GM19351 (cell line): ENCODE data around the gene LBX2.

Experiments
- ATAC-seq: cut with Tn5 transposase; IDR thresholded peaks from one replicate; pipeline ENCODE4 v1.9.1; 2021; ENCODE audit warnings: mild to moderate bottlenecking, moderate library complexity; ENCODE audit not compliant: unreplicated experiment

LBX2 gene

DNA sequence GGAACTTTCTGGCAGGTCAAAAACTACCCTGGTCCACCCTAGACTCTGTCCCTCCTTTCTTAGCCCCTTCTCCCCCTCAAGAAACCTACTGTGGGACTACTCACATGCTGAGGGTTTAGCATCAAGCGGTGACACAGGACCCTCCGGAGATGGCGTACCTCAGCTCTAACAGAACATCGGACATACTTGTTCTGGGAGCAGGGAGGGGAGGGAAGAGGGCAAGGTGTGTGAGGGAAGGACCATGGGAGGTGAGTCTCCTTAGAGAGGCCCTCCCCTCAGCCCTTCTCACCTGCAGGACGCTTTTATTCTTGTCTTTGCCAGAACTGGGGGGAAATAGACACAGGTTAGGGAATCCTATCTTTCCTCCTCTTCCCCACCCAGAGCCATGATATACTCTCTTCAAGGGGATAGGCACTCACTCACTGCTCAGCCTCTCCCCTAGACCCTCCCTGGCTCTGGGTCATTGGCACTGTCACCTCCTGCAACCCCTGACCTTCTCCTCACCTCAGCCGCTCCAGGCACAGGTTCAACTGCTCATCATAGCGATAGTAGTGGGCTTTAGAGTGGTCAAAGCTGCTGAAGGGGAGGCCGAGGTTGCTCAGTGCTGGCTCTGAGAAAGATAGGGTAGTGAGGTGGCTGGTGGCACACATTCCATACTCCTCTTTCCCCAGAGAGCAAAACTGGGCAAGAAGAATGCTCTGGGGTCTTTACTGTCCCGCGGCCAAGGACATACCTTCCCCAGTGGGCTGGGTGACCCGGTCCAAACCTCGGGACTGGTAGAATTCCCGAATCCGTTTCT is 6.2 kb upstream of the LBX2 start:
- ATAC-seq = no peak

DNA sequence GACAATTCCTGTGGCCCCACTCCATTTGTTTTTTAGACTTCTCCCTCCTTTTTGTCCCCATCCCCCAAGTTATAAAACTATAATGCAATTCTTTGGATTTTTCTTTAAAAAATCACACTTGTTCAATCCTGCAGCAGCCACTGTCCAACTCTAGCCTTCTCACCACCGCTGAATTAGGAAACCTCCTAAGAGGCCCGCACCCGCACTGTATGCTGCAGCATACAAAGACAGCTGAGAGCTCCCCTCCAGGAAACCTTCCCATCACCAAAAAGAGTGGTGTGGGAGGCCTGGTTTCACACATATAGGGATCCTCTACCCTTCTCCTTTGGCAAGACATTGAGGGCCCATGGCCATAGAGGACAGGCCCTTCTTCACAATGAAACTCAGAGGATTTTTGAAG is 5.2 kb upstream of the LBX2 start:
- no peak for ATAC-seq

DNA sequence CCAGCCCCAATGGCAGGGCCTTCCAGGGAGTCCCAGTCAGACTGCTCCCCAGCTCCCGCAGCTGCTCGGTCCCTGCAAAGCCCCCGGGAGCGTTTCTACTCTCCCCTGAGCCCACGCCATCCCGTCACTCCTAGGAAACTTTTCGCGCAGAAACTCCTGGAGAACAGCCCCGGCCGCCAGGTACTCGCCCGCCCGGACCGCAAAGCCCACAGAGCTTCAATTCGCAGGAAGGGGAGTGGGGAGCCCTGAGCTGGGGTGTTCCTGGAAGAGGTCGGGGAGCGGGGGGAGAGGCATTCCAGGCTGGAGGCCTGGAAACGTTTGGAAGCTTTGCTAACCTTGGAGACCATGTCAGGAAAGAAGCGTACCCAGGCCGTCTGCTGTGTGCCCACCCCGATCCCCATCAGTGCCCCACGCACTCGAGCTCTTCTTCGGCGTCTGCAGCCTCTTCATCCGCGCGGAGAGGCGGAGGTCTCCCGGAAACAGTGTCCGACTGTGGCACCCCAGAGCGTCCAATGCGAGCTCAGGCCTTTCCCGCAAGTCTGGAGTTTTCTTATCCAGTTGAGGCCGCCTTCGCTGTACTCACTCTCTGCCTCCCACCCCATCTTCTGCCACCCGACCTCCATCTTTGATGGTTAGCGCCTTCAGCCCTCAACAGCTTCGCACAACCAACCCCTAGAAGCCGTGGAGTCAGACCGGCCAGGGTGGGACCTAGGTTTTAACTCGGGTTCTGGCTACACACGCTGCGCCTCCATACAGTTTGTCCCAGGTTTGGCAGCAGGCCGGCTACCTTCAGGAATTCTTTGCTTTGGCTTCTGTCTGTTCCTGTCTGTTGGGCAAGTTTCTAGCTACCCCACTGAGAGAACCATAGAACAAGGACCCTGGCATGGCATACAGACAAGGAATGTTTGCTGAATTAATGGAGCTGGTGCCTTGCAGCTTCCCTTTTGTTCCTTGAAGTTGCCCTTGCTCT is 4.4 kb upstream of the LBX2 start:
- no peak for ATAC-seq

DNA sequence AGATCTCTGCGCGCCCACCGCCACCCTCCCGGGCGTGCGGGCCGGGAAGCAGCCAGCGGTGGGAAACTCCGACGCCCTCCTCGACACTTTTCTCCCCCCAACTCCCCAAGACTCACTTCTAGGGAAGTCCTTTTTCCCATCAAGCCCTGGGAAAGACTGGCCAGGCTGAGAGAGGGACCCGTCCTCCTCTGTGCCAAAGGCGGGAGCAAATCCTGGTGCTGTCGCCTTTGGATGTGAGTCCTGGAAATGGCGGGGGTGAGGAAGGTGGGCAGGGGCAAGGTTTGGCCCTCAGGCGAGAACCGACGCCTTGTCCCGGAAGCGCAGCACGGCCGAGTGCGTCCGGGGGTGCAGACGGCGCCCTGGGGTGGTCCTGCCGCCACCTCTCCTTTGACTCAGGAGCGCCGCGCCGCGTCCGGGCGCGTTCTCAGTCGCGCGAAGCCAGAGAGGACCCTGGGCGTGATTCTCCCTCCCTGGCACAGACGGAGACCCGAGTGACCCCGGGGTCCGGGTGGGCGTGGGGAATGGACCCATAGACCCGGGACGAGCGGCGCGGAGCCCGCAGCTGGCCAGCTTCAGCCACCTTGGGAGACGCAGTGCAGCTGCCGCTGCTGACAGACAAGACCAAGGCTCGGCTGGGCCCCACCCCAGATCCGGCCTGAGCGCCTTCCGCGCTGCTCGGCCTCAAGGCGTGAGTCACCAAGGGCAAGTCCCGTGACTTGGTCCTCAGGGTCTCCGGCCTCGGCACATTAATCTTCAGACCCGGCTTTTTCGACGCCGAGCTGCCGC is 3.5 kb upstream of the LBX2 start:
- peak; percentile 29 for ATAC-seq

DNA sequence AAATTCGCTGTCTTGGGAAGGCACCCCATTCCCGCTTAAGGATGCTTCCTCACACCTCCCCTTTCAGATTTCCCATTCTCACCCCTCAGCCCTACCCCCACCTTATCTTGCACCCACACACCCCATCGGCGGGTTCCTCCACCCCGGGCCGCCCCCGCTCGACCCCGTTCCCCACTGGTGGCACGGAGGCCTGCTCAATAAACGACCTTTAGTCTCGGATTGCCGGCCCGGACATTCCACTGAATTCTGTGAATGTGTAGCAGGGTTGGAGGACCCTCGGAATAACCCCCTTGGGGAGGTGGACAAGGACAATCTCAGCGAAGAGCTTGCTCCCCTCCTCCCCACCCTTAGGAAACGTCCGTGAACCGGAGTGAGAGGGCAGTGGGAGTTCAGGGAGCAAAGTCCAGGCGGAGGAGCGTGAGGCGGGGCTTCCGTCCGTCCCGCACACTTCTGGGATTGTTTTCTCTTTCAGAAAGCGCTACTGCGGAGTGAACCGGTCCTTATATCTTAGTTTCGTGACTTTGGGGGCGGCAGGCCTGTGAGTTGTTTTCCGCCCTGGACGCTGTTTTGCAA is 2.8 kb upstream of the LBX2 start:
- ATAC-seq = no peak

DNA sequence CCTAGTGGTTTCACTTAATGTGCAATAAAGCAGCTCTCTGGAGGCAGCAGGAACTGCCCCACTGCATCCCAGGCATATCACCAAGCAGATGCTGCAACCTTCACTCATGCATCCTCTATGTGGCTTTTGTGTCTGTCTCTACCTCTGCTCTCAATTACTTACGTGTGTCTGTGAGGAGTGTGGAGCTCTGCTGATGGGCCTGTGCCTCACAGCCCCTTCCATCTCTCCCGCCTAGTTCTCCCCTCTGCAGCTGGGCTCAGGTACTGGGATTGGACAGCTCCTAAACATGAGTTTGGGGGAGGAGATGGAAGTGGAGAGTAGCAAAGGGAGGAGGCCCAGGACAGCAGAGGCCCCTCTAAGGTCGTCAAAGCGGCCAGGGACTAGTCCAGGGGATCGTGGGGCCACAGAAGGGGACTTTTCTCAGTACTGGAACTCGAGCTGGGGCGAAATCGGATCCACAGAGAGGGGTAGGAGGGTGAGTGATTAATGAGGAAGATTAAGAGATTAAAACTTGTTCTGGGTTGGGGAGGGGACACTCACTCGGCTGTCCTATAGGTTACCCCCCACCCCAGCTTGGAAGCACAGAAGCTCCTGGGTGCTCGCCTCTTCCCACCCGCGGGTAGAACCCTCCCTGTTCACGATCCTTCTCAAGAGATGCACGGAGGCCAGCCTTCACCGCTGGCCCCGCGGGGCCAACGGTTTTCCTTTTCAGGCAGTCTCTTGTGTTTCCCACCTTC is 2.1 kb upstream of the LBX2 start:
- ATAC-seq = no peak

DNA sequence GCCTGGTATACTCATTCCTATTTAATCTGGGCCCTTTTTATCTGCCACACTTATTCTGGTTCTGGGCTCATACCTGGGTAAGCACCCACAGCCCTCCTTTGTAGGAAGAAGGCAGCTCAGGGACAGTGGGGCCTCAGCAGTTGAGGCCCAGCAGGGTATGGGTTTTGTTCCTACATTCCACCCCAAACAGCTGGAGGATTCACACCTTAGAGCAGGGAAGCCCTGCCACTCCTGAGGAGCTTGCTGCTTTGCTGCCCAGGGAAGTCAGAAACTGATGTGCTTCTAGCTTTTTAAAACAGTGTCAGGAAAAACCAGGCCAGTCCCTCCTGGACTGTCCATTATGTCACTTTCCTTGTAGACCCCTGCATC is 1.2 kb upstream of the LBX2 start:
- ATAC-seq = no peak

DNA sequence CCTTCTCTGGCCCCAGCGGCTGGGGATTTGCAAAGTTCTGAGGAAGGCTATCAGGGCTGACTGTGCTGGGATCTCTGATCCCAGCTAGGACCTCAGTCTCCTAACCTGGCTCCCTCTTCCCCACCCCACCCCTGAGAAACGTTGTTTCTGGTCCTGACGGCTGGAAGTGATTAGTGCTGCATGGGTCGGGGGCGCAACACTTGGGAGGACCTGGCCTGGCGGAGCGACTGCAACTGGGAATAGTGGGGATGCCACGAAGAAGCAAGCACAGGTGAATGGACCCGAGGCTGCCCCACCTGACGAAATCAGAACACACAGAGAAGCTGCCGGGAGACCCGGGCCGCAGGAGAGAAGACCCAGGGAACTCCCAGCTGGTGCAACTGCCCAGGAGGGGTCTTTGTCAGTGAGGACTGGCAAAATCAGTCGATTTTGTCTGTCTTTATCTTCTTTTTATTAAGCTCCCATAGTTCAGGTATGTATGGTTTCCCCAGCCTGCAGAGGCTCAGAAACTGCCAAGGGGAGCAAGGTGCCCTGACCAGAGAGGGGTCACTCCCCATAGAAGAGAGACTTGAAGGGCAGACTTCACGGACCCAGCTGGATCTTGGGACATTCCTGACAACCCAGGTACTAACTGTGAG is 656 bp upstream of the LBX2 start:
- ATAC-seq = no peak

DNA sequence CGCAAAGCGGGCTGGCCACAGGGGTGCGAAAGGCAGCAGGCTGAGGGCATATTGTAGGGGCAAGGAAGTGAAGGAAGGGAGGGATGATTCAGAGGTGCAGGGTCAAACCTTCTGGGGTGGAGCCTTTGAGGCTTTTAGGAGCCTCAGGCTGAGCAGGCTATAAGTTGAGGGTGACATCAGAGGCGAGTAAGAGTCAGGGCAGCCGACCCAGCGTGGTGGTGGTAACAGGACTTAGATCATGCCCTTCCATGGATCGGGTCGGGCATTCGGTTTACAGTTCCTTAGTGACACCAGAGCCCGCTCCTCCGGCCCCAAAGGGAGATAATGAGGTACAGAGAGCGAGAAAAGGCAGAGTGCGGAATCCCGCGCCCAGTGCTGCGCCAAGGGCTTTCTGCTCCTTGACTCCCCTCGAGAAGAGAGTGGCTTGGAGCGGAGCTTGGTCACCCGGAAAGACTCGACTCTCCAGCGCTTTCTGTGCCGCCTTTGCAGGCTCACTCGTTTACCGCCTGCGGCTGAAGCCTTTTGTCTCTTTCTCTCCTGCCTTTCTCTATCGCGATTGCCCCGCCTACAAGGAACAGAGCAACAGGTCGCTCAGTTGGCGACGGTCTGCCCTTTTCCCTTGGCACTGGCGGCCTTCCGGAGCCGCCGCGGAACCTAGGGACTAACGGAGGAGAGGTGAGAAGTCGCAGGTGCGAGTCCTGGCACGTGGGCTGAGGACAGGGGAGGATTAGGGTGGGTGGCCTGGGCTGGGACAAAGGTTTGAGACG is 720 bp downstream of the LBX2 start:
- ATAC-seq = no peak

DNA sequence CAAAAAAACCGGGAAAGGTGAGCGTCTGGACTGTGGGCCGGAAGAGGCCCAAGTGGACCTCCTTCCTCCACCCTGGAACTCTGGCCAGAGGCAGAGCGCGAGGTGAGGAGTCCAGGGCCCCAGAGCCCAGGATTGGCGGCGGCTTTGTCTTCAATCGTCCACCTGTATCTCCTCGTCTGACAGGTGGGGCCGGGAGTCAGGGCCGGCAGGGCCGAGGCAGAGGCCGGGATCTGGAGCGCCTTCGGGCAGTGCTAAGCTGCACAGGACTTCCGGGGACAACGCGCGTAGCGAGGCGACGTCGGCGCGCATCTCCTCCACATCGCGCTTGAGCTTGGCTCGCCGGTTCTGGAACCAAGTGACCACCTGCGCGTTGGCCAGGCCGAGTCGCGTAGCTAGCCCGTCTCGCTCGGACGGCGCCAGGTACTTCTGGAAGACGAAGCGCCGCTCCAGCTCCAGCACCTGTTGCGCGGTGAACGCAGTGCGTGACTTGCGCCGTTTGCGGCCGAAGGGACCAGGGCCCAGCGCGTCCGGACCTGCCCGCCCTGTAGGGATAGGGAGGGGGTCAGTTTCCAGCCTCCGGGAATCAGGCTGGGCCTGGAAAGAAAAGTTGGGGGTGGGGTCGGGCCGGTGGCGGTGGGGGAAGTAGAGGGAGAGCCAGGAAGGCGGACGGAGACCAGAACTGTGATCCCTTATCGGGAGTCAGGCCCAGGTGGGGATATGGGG is 1.5 kb downstream of the LBX2 start:
- no peak for ATAC-seq

DNA sequence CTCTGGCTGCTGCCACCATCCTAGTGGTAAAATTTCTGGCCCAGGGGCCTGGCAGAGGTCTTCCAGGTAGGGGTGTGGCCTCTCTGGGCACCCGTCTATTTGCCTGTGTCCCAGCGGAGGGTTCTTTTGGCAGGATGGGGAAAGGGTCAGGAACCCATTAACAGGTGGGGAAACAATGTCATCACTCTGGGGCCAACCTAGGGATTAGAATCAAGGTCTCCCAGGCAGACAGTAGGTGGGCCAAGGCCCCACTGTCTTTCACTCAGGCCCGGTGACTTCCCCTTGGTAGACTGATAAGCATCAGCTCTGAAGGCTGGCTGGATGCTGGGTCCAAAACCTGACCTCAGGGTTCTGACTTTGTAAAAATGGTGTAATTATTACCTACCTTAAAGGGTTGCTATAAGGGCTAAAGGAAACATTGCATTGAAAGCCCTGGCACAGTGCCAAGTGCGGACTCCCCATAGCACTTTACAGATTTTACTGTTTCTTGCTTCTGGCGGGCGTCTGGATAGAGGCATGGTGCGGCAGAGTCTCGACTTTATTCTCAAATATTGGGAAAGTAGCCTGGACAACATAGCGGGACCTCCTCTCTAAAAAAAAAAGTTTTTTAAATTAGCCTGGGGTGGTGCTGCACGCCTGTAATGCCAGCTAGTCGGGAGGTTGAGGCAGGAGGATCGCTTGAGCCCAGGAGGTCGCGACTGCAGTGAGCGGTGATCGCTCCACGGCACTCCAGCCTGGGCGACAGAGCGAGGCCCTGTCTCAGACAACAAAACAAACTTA is 2.2 kb downstream of the LBX2 start:
- no peak for ATAC-seq

DNA sequence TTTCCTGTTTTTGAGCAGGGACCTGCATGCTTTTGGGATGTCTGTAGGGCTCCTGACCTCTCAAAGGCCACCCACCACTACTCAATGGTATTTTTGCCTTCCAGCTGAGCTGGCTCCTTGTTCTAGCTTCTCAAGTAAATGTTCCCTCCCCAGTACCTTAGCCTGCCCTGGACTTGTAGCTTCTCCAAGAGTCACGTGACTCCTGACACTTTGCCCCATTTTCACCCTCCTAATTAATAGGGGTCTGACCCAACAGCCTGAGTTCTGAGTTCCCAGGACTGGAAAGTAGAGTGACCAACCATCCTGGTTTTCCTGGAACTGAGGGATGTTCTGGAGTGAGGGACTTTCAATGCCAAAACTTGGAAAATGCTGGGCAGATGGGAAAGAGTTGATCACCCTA is 4.0 kb downstream of the LBX2 start:
- no peak for ATAC-seq

DNA sequence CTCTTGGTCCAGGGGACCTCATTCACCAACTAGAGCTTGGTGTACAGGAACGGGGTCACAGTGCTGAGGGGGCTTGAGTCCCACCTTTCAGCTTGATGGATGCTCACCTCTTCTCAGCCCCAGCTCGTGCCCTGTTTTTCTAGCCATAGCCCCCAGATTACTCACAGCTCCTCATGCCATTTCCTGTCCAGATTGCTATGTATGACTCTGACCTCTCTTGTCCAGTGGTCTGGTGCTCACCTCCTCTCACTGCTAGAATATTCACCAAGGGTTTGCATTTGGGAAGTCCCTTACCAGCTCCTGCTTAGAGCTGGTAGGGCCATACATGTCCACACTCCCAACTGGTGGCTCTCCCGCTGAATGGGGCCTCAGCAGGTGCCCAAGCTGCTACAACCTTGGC is 5.9 kb downstream of the LBX2 start:
- ATAC-seq = no peak

DNA sequence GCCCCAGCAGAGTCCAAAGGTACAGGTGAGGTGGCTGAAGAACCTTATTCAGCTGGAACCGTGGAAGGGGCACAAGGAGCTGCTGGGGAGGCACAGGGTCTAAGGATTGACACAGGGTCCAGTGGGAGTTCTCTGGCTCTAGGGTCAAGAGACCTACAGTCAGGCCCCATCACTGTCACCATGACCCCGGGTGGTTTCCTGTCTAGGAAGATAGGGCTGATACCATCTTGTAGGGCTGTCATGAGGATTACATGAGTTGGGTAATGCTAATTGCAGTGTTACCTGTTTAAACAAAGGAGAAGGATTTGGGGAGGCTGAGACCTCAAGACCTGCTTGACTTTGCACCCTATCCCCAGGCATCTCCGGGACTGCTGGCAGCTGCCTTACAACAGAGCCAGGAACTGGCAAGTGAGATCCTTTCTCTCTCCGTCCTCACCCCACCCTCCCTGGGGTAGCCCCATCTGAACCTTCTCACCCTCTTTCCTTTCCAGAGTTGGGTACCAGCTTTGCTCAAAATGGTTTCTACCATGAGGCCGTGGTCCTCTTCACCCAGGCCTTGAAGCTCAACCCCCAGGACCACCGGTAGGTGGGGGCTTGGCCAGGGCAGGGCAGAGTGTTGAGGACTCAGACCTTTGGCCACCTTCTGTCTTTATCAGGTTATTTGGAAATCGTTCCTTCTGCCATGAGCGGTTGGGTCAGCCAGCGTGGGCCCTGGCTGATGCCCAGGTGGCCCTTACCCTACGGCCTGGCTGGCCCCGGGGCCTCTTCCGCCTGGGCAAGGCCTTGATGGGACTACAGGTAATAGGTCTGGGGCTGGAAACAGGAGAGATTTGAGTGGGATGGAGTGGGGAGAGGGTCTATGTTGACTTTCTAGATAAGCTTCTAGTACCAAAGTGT is 7.5 kb downstream of the LBX2 start:
- no peak for ATAC-seq

DNA sequence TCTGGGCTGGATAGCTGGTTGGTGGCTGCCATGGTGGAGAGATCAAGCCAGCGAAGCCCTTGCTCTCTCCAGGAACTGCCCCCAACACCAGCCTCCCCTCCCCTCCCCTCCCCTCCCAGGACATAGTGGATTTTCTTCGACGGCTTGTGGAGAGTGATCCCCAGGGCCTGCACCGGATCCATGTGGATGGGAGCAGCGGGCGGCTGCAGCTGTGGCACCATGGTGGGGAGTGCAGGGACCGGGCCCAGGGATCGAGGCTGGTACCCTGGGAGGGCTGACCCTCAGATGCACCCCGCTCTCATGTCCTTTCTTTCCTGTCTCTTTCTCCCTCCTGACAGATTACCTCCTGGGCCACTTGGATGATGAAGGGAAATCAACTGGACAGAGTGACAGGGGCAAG is 9.5 kb downstream of the LBX2 start:
- ATAC-seq = no peak

DNA sequence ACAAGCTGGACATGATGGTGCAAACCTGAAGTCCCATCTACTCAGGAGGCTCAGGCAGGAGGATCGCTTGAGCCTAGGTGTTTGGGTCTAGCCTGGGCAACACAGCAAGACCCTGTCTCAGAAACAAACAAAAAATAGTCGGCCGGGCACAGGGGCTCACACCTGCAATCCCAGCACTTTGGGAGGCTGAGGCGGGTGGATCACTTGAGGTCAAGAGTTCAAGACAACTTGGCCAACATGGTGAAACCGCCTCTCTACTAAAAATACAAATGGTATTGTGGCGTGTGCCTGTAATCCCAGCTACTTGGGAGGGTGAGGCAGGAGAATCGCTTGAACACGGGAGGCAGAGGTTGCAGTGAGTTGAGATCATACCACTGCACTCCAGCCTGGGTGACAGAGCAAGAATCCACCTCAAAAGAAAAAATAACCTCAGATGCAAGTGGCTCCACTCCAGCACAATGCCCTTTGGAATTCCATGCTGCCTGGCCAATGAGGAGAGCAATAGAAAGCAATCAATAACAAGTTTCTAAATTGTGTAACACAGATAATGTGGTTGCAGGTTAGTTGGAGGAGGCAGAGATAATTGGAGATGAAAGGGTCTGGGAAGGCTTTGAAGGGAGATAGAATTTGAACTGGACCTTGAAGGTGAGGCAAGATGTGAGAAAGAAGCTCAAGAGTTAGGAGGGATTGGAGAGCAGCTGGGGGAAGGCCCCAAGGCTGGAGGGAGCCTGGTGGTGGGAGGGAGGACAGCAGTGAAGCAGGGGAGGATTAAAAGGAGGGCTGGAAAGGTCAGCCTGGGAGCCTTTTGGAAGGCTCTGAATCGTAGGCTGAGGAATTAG is 10.5 kb downstream of the LBX2 start:
- ATAC-seq = no peak
